GM18519 (cell line): ENCODE results near the gene FLT4.

Source experiments
- ATAC-seq: cut with Tn5 transposase; IDR thresholded peaks from one replicate; pipeline ENCODE4 v1.9.1; 2021; ENCODE audit warnings: mild to moderate bottlenecking, moderate library complexity; ENCODE audit not compliant: unreplicated experiment, low FRiP score

Gene FLT4

DNA sequence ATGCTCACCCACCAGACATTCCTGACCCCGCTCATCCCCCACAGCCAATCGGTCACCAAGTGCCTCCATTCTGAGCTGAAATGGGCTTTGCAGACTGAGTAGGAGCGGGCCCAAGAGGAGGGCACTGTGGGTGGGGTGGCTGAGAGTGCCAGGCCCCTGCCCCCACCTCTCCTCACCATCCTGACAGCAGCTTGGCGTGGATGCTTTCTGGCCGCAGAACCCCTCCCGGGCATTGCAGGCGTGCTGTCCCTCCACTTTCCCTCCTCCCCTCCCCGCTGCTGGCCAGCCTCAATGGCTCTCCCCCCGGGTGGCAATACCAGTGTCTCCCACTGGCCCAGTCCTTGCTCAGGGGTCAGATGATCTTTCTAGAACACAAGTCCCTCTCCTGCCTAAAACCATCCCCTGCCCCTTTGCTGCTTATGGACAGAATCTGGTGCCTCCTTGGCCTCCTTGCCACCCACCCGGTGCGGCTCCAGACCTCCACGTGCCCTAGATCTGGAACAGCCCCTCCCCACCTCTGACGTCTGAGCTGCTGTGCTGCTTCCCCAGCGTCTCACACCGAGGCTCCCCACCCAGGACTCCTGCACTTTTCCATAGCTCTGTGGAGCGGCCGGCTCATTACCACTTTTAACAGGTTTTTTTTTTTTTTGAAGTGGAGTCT, 6.1 kb downstream of the FLT4 start:
- no peak for ATAC-seq

DNA sequence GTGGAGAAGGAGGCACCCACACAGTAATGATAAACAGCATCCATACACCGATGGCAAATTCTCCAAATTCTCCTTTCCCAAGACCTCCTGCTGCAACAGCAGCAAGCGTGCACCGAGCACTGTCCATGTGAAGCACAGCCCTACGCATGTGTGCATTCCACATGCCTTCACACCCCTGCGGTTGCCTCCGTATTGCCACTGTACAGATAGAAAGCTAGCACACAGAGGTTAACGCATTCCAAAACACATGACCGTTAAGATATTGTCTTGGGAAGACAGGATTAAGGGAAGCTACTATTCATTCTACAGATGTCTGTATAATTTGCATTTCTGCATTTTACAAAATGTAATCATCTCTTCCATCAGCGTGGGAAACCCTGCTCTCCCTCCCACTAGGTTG, 6.6 kb downstream of the FLT4 start:
- ATAC-seq = no peak

DNA sequence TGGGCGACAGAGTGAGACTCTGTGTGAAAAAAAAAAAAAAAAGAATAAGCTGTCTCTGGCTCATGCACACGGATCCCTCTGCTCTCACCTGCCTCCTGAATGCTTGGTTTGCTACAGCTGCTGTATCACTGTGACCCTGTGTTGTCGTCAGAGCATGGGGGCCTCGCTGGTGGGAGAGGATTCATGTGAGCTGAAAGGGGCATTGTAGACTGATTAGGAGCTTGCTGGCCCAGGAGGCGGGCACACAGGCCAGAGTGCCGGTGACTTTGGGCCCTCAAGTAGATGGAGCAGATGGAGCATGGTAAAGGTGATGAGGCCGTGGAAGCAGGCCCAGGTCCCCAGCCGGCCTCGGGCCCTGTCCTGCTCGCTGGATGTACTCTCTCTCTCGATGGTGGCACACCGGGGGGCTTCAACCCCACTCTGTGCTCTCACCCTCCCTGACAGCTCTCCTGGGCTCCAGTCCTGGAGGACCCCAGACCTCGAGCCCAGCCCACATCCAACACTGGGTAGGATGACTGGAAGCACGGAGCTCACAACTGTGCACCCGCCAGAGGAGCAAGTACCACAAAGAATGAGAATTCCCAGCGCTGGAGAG, 7.1 kb downstream of the FLT4 start:
- ATAC-seq = no peak

DNA sequence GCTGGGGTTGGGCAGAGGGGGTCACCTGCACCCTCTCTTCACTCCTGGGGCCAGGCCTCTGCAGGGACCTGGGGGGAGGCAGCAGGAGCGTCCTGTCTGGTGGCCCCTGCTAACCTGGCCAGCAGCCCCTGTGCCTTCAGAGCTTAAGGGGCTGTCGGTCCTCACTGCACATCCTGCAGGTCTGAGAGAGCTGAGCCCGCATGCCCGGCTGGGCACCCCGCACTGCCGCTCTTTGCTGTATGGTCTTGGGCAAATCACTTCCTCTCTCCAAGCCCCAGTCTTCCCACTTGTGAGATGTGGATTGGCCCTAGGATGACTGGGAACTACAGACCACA, 7.9 kb downstream of the FLT4 start:
- ATAC-seq = no peak

DNA sequence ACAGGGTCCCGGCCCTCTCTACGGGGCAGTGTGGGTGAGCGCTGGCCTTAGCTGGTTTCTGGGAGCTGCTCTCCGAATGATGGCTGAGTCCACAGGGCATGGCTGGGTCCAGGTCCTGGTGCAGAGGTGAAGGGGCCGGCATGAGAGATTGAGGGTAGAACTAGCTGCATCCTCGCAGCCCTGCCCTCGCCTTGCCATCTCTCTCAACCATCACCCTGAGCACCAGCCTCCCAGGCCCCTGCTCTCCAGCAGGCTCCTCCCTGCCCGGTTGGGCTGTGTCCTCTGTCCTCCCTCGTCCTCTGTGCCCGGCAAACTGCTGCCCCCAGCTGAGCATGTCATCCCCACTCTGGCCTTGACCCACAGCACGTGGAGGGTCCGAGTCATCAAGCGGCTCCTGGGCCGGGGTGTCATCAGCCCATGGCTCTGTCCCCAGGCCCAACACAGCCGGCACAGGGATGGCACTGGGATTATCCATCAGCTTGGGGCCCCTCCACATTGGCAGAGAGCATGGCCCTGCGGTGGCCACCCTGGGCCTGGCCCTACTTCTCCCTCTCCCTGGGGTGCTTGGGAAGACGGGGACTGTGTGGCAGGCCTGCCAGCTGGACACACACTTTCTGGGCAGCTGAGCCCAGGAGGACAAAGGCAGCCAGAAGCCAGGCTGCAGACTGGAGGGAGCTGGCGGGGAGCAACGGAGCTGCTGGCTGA, 8.4 kb downstream of the FLT4 start:
- ATAC-seq = no peak

DNA sequence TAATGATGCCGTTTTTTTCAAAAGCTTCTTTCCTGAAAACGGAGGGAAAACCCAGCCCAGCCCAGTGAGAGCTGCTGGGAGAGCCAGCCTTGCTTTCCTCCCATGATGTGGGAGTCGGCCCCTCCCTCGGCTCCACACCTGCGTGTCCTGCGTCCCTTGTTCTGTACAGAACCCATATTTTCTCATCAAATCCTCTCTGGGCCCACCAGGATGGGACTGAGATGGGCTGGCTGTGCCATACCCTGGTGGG, 8.9 kb downstream of the FLT4 start:
- no peak for ATAC-seq

DNA sequence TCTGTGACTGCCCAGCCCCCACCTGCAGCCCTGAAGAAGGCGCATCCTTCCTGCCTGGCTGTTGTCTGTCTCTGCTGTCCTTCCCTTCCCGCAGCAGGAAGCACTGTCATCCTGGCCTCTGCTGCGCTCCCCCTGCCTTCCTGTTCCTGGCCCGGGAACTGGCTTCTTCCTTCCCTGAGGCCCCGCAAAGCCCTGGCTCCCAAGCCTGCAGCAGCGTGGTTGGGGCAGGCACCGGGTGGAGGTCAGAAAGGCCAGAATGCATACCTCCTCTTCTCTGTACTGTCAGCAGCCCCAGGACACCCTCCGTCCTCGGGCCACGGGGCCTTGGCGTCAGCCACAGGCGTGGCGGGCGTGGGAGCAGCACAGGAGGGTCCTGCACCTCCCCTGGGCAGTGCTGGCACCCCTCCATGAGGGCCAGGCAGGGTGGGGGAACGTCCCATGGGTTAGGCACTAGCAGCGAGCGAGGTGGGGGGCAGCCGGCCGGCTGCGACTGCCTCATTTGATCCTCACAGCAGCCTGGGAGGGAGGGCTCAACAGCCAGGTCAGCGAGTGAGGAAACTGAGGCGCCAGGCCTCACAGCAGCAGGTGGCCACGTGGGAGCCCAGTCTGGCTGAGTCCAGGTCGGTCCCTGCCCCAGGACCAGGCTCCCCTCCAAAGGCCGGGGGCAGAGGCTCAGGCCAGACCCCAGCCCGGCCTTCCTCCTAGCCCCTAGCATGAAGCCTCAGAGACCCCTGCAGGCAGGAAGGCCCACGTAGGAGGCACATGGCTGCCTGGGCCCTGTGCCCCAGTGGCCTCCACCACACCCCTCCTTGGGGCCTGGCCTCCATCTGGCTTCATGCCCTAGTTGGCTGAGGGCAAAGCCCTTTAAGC, 9.4 kb downstream of the FLT4 start:
- ATAC-seq = no peak

DNA sequence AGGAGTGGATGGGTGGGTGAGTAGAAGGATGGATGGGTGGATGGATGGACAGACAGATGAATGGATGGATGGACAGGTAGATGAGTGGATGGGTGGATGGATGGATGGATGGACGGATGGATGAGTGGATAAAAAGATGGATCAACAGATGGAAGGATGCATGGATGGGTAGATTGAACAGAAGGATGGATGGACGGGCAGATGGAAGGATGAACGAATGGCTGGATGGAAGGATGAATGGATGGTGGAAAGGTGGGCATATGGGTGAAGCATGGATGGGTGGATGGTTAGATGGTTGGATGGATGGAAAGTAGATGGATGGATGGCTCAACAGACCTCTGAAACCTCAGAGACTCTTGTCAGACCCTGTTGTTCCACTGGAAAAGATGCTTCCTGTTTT, 10.1 kb downstream of the FLT4 start:
- ATAC-seq = no peak

DNA sequence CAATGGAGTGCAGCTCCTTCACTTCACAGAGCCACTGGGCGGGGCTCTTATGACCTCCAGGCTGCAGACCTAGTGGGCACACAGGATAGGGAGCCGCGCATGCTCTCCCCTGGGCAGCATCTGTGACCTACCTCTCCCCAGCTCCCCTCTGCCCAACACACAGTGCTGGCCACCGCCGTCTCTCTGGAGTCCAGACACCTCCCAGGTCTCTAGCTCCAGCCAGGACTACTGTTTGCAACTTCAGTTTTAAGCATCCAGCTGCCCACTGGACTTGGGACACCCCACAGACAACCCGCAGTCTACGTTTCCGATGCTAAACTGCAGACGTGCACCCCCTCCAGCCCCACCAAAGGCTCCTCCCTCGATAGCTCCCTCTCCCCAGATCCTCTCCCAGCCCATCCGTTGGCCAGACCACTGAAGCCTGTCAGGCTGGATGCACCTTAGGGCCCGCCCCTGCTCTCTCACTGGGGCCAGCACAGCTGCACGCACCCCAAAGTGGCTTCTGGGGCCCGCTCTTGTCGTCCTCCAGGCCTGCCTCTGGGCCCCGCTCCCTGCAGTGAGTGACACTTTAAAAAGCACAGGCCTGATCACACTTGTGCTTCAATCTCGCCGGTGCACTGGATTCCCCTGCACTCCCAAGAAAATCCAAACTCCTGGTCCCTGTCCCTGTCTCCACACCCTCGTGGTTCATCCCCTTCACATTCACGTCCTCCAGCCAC, 11.3 kb downstream of the FLT4 start:
- ATAC-seq = no peak

DNA sequence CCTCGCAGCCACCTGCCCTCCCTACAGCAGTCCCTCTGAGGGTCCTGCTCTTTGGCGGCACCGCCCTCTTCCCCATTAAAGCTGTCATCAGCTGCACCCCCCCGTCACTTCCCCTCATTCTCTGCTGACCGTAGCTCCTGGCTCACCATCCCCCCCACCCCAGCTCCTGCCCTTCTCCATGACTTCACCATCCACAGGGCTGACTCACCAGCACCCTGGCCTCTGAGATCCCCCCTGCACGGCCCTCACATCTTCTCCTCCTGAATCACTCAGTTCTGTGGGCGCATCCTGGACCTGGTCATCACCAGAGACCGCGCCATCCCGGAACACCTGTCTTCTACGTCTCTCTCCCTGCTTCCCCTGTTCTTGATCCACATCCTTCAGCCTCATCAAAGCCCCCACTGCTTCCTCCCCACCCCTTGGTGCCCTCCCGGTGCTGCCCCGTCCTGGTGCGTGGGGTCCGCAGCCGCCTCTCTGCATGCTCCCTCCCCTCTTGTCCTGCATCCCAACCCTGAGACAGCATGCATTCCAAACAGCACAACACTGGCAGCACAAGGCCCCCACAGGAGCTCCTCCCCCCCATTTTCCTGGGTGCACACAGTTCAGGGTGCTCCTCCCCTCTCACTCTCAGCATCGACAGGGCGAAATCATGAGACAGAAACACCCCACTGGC, 12.9 kb downstream of the FLT4 start:
- ATAC-seq = no peak

DNA sequence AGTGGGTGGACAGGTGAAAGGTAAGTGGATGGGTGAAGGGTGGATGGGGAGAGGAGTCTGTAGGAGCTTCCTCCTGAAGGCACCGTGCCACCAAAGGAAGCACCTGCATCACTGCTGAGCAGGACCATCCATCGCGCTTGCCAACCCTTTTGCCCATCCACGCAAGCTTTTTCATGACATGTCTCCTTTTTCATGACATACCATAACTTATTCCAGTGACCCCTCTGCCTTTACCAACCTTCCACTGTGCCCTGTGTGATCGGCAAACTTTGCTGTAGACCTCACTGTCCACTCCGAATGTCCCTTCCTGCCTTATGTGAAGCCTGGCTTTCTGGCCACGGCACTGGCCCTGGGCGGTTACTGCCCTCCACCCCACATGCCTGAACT, 13.4 kb downstream of the FLT4 start:
- no peak for ATAC-seq

DNA sequence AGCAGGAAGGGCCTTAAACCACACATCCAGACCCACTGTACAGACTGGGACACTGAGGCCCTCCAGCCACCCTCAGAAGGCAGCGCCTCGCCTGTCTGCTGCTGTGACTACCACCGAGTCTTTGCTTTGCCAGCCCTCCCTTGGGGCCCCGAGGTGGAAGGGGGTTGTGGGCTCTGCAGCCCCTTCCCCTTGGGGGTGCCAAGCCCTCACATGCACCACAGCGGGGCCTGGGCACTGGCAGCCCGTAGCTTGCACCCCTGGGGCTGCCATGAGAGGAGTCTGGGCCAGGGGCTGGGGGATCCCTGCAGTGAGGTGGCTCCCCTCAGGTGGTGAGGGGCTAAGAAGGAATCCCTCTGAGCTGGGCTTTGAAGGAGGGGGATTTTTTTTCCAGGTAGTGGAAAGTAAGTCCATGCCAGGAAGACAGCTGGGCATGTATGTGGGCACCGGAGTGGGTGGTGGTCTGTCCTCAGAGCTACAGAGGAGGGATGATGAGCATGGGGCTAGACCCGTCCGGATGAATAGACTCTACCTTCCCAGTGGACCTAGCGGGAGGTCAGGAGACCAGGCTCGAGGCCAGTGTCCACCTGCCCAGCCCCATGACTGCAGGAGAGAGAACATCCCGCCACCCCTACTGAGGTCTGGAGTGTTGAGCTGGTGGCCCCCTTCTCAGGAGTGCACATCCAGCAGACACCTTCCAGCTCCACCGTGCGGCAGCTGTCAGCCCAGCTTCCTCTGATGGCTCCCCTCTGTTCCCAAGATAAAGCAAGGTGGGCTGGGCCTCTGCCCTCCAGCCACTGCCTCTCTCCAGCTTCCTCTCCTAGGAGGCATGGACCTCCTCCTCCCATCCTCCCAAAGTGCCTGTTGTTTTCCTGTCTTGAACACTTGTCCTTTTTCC, 15.9 kb downstream of the FLT4 start:
- no peak for ATAC-seq

DNA sequence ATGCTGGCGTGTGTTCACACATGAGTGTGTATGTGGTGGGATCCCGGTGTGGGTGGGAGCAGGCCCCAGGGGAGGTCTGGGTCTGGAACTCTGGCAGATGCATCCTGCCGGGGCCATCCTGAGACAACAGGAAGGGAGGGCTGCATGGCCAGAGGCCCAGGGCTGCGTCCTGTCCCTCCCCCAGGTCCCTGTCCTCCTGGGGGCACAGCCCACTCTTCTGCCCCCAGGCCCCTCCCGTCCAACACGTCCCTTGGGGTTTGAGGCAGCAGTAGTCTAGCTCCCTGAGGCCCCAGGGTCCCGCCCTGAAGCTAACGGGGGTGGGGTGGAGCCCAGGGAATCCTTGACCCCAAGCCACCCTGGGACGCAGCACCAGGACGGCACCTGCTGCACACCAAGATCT, 16.6 kb downstream of the FLT4 start:
- ATAC-seq = no peak

DNA sequence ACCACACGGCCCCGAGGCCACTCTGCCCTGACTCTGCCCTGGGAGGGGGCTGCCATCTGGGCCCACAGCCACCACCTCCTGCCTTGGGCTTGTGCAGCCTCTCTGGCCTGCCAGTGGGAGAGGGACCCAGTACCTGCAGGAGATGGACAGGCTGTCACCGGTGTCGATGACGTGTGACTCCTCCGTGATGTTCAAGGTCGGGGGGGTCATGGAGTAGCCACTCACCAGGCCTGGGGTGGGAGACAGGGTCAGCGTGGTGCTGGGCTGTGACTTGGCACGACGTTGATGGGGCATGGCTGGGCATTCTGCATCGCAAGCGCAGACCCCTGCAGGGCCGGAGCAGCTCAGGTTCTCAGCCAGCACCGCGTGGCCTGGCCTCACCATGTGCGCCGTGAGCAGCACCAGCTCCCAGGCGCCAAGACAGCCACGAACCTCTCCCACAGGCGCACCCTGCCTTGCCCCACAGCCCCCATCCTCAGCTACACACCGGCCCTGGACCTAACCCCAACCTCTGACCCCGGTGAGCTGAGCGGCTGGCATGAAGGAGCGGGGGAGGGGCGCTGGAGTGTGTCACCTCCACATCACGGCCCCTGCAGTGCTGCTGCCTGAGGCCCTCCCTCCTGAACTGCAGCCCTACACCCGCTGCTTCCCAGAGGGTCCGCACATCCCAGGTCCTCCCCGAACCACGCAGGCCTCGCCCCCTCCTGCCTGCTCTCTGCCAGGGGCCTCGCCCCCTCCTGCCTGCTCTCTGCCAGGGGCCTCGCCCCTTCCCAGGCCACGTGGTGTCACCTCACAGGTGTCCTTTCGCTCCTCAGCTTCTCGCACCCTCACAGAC, 17.6 kb downstream of the FLT4 start:
- ATAC-seq = no peak

DNA sequence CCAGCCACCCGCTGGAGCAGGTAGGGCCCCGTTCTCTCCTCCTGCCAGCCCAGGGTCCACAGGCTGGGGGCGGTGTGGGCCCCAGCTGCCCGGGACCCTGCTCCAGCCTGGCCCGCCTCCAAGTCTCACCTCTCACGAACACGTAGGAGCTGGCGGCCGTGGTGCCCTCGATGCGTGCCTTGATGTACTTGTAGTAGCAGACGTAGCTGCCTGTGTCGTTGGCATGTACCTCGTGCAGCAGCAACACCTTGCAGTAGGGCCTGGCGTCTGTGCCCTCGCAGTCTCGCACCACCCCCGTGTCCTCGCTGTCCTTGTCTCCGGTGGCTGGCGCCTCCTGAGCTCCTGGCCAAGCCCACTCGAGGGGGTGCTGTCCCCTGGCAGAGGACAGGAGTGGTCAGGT, 19.0 kb downstream of the FLT4 start:
- no peak for ATAC-seq

DNA sequence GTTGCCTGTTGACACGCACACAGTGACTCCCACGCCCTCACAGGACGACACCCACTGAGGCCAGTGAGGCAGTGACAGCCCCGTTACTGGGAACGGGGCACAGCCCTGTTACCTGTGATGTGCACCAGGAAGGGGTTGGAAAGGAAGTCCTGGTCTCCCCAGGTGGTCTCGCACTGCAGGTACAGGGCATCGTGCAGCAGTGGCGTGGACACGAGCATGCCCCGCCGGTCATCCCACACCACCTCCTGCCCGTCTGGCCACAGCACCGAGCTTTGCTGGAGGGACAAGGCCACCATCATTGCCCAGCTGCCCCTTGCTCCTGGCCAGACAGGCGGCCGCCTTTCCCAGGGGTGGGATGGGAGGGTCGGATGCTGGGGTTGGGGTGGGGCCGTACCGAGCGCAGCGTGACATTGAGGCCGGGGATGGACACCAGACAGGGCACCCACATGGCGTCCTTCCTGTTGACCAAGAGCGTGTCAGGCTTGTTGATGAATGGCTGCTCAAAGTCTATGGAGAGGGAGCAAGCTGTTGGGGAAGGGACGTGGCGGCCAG, 19.5 kb downstream of the FLT4 start:
- no peak for ATAC-seq

DNA sequence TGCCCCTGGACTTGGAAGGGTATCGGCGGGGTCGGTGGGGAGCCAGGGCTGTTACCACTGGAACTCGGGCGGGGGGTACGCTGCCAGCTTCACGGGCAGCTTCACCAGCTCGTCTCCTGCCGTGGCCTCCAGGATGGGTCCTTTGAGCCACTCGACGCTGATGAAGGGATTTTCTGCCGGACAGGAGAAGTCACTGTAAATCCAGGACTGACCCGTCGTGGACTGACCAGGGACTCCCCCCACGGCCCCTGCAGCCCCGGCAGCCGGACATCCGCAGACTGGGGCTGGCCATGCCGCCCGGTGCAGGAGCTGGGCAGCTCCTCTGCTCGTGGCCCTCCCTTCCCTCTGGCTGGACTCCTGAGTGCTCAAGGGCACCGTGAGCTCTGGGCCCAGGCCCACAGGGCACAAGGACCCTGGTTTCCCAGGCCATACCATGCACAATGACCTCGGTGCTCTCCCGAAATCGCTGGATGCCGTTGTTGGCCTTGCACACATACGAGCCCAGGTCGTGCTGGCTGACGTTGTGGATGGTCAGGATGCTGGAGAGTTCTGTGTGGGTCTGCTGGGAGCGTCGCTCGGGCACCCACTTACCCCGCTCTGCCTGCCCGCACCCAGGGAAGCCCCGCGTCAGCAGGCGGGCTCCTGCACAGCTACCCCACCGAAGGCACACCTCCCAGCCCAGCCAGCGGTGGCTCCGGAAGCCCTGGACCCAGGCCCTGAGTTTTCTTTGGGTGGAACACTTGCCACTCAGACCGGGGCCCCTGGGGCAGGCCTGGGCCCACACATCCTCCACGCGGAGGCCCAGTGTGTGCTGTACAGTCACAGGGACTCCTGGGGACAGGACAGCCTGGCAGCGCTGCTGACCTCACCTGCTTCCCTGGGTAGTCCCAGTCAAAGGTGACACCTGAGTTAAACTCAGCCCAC, 20.3 kb downstream of the FLT4 start:
- ATAC-seq = no peak
